Left colon (tissue), 2 donors: Measurements from ENCODE around the gene TSHZ2. TPM values are rescaled to one million over a fixed set of nuclear protein-coding genes. Genes with fewer than 3 reads are reported as not detected.
"Not testable (repeated sequence)": the region's sequence is repeated elsewhere in the genome, so short reads cannot be mapped to it uniquely, and the experiment has no call there.

ENCODE experiments used
- ATAC-seq: fragments of 200-7000 bp; cut with Tn5 transposase; one replicate; pipeline ENCODE4 v1.9.1; 2020; ENCODE audit warnings: mild to moderate bottlenecking, moderate library complexity
- DNase-seq, 2 donors: peaks; one replicate each; pipeline ENCODE4 v3.0.0-alpha.2; 2020
- intact Hi-C, 2 donors: fragments of 100-400 bp; cut with DNase I in 1 of 2; cut with micrococcal nuclease in 1 of 2; formaldehyde crosslinking; loops; one replicate each; pipeline versions ENCODE4 v1.11.2 to v1.14.0; 2022; cut with DNase I, micrococcal nuclease
- total RNA-seq, 2 donors: library from RNA; stranded (reverse); fragmentation: NEBNext Ultra II Directional; extraction: Animal tissue kit (Norgen Biotek cat#: 25700); gene quantifications; one replicate each; pipeline ENCODE4 v1.2.1, GENCODE V29; 2021
- donor health status: DM: no; HTN: no; CAD: no.
- donor health status: DM: yes; HTN: yes; CAD: no.

TSHZ2 gene
- total RNA-seq, 2 donors from 2014 or later = 1.7 to 4.9 TPM

DNA sequence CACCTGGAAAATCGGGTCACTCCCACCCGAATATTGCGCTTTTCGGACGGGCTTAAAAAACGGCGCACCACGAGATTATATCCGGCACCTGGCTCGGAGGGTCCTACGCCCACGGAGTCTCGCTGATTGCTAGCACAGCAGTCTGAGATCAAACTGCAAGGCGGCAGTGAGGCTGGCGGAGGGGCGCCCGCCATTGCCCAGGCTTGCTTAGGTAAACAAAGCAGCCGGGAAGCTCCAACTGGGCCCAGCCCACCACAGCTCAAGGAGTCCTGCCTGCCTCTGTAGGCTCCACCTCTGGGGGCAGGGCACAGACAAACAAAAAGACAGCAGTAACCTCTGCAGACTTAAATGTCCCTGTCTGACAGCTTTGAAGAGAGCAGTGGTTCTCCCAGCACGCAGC is 531.9 kb downstream of the TSHZ2 start:
- DNase-seq, ATAC-seq, intact Hi-C loops: not testable (repeated sequence)

- DNase-seq (no peak), ATAC-seq (no peak)
- intact Hi-C loops = no loop called here
Measured at GRCh38 chr20:53510262-53510661, 538.1 kb downstream of the TSHZ2 start.

GRCh38 chr20:53510704-53511103 is 538.5 kb downstream of the TSHZ2 start:
- DNase-seq (no peak), ATAC-seq (no peak)
- intact Hi-C loops = no loop called here

DNA sequence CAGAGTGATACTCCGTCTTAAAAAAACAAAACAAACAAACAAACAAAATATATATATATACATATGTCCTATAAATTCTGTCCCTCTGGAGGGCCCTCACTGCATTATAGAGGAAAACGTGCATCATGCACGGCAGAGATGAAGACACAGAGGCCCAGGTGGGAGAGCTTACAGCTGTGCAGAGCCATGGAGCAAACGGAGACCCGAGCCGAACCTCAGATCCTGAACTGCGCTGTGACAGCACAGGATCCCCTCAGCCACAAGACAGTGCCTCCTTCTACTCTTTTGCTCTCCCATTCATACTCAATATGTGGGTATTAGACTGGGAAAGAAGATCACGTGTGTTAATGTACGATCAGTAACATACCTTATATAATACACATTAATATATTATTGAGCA is 539.9 kb downstream of the TSHZ2 start:
- no peak for DNase-seq
- intact Hi-C loops = no loop called here
- no peak for ATAC-seq

- intact Hi-C loops = no loop called here
- no peak for ATAC-seq
- no peak for DNase-seq
Measured at GRCh38 chr20:53513168-53513488, 541.0 kb downstream of the TSHZ2 start.

GRCh38 chr20:53513489-53514298 is 541.5 kb downstream of the TSHZ2 start:
- peak; percentile 89 for ATAC-seq
- intact Hi-C loops = no loop called here
- DNase-seq = peak; percentile 21 to 43

DNA sequence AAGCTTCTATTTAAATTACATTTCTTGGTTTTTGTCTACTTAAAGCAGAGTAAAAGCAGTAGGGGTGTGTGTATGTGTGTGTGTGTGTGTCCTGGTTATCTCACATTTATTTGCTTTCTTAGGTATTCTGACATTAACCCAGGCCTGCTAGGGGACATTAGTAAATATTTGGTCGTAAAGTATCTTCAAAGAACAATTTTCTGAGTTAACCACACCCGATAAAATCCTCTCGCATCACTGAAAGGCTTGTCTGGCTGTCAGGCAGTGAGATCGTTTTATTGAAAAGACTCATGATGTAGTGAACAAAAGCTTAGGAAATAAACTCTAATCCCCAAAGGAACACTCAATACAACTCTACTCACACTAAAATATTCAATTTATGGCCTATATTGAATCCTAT is 543.6 kb downstream of the TSHZ2 start:
- intact Hi-C loops = no loop called here
- DNase-seq (no peak), ATAC-seq (no peak)

- ATAC-seq (peak; percentile 78), DNase-seq (peak; percentile 43 to 46)
- intact Hi-C loops = no loop called here
Measured at GRCh38 chr20:53517146-53517545, 545.0 kb downstream of the TSHZ2 start.

GRCh38 chr20:53521421-53521820 is 549.3 kb downstream of the TSHZ2 start:
- intact Hi-C loops, ATAC-seq, DNase-seq: not testable (repeated sequence)

GRCh38 chr20:53522026-53522425 is 549.9 kb downstream of the TSHZ2 start:
- no peak for ATAC-seq
- intact Hi-C loops = no loop called here

DNA sequence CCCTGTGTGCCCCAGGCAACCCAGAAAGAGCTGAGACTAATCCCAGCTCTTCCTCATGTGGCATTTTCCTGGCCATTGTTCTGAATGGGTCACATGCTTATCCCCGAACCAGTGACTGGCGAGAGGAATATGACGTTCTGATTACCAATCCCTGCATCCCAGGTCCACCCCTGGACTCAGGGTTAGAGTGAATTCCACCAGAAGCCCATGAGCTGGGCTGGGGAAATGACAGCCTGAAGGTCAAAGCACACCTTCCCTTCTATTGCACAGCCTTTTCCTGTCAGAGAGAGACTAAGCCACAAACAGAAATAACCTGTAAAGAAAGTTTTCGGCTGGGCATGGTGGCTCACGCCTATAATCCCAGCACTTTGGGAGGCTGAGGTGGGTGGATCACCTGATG is 550.5 kb downstream of the TSHZ2 start:
- intact Hi-C loops = no loop called here
- ATAC-seq (no peak), DNase-seq (no peak)

More at GRCh38 chr20:53522026-53522425, 549.9 kb downstream of the TSHZ2 start:
- DNase-seq = no peak

GRCh38 chr20:53523615-53524014 is 551.5 kb downstream of the TSHZ2 start:
- ATAC-seq, intact Hi-C loops, DNase-seq: not testable (repeated sequence)

GRCh38 chr20:53524589-53525312 is 552.6 kb downstream of the TSHZ2 start:
- ATAC-seq (no peak), DNase-seq (no peak)
- intact Hi-C loops = no loop called here

- no peak for DNase-seq
- intact Hi-C loops = no loop called here
- ATAC-seq = no peak
Measured at GRCh38 chr20:53527196-53527595, 555.0 kb downstream of the TSHZ2 start.

- intact Hi-C loops = no loop called here
- ATAC-seq (no peak), DNase-seq (no peak)
Measured at GRCh38 chr20:53529658-53530057, 557.5 kb downstream of the TSHZ2 start.

DNA sequence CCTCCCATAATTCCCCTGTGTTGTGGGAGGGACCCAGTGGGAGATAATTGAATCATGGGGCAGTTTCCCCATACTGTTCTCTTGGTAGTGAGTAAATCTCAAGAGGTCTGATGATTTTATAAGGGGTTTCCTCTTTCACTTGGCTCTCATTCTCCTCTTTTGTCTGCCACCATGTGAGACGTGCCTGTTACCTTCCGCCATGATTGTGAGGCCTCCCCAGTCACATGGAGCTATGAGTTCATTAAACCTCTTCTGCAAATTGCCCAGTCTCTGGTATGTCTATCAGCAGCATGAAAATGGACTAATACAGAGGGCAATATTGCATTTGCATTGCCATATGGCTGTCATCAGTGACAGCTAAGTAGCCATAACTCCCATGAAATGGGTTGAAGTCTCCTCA is 558.3 kb downstream of the TSHZ2 start:
- DNase-seq = no peak
- intact Hi-C loops = no loop called here
- ATAC-seq = no peak

- not testable (repeated sequence) for ATAC-seq
Measured at GRCh38 chr20:53532654-53533312, 560.6 kb downstream of the TSHZ2 start.

DNA sequence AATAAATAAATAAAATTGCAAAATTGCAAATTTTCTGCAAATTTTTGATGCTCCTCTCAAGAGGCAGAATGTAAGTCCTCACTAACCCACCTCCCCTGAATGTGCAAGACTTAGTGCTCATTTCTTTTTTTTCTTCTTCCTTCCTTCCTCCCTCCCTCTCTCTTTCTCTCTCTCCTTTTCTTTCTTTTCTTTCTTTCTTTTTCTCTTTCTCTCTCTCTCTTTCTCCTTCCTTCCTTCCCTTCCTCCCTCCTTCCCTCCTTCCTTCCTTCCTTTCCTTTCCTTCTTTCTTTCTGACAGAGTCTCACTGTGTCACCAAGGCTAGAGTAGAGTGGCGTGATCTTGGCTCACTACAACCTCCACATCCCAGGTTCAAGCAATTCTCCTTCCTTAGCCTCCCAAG is 561.3 kb downstream of the TSHZ2 start:
- no peak for ATAC-seq

More at GRCh38 chr20:53532654-53533312, 560.6 kb downstream of the TSHZ2 start:
- DNase-seq, intact Hi-C loops: not testable (repeated sequence)

GRCh38 chr20:53534037-53534436 is 561.9 kb downstream of the TSHZ2 start:
- intact Hi-C loops = no loop called here
- ATAC-seq (no peak), DNase-seq (no peak)

More for the DNA sequence above, 561.3 kb downstream of the TSHZ2 start:
- intact Hi-C loops = no loop called here
- no peak for DNase-seq

- DNase-seq = no peak
- no peak for ATAC-seq
- intact Hi-C loops = no loop called here
Measured at GRCh38 chr20:53535878-53536277, 563.7 kb downstream of the TSHZ2 start.
